ENCODE data around the gene MRGPRD.

- no peak for TF ChIP-seq CTCF (CRISPR knock-in tag; IDR thresholded peaks at IDR 0.05)
- TF ChIP-seq SMARCE1 (IDR thresholded peaks at IDR 0.05; ENCODE audit: borderline replicate concordance), result no peak
- TF ChIP-seq PAXIP1 (CRISPR knock-in tag; conservative IDR thresholded peaks at IDR 0.05), result no peak
- TF ChIP-seq CBFB (CRISPR knock-in tag; IDR thresholded peaks at IDR 0.05), result no peak
- TF ChIP-seq PHF20 (CRISPR knock-in tag; IDR thresholded peaks at IDR 0.05), result no peak
- no peak for TF ChIP-seq POLR2AphosphoS5 (IDR thresholded peaks at IDR 0.05; ENCODE audit: low read depth, low read length)
- TF ChIP-seq RFX5 (IDR thresholded peaks at IDR 0.05; ENCODE audit: low read depth, low read length), result no peak
- no peak for TF ChIP-seq ZNF574 (CRISPR knock-in tag; IDR thresholded peaks at IDR 0.05)
- no peak for TF ChIP-seq ZBTB43 (CRISPR knock-in tag; conservative IDR thresholded peaks at IDR 0.05)
- TF ChIP-seq ZNF354B (CRISPR knock-in tag; IDR thresholded peaks at IDR 0.05), result no peak
- TF ChIP-seq ZNF781 (CRISPR knock-in tag; IDR thresholded peaks at IDR 0.05; ENCODE audit: borderline replicate concordance, not compliant biosample characterization), result no peak
These were observed 38.0 kb downstream of the MRGPRD start for GRCh38 chr11:68942751-68943271.

All from HepG2 (cell line).